GM19452 (cell line): ENCODE measurements around the gene IL1RAPL2.
"Not testable (repeated sequence)": the region's sequence is repeated elsewhere in the genome, so short reads cannot be mapped to it uniquely, and the experiment has no call there.

Source experiments
- ATAC-seq: cut with Tn5 transposase; IDR thresholded peaks from one replicate; pipeline ENCODE4 v1.9.1; 2021; ENCODE audit not compliant: unreplicated experiment

IL1RAPL2 gene

GRCh38 chrX:104670051-104670450 is 104.1 kb downstream of the IL1RAPL2 start:
- no peak for ATAC-seq

- not testable (repeated sequence) for ATAC-seq
Observed at GRCh38 chrX:104677517-104677916, 111.5 kb downstream of the IL1RAPL2 start.

- no peak for ATAC-seq
Observed at GRCh38 chrX:104679175-104679574, 113.2 kb downstream of the IL1RAPL2 start.

- ATAC-seq = no peak
Observed at GRCh38 chrX:104681214-104681613, 115.2 kb downstream of the IL1RAPL2 start.

- no peak for ATAC-seq
Observed at GRCh38 chrX:104684077-104684476, 118.1 kb downstream of the IL1RAPL2 start.

- no peak for ATAC-seq
Observed at GRCh38 chrX:104695593-104695992, 129.6 kb downstream of the IL1RAPL2 start.

GRCh38 chrX:104696667-104697066 is 130.7 kb downstream of the IL1RAPL2 start:
- ATAC-seq = no peak

- no peak for ATAC-seq
Observed at GRCh38 chrX:104697294-104697693, 131.3 kb downstream of the IL1RAPL2 start.

GRCh38 chrX:104707042-104707441 is 141.0 kb downstream of the IL1RAPL2 start:
- no peak for ATAC-seq

DNA sequence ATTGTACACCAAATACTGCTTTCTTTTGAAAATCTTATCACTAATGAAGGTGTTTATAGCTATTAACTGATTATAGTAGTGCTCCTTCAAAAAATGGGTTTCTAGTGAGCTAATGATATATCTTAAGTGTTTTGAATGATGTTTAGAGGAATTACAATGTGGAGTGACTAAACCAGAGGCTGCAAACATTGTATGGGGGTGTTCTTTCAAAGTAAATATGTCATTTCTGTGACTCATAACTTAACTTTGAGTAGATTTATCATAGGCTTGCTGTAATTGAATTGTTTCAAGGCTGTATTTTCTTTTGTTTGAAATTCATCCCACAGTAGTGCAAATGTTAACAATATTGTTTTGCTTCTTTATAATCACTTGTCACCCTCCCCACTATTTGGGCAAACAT is 141.6 kb downstream of the IL1RAPL2 start:
- no peak for ATAC-seq

- ATAC-seq = no peak
Observed at GRCh38 chrX:104712515-104712914, 146.5 kb downstream of the IL1RAPL2 start.

- ATAC-seq = no peak
Observed at GRCh38 chrX:104721854-104722253, 155.9 kb downstream of the IL1RAPL2 start.

DNA sequence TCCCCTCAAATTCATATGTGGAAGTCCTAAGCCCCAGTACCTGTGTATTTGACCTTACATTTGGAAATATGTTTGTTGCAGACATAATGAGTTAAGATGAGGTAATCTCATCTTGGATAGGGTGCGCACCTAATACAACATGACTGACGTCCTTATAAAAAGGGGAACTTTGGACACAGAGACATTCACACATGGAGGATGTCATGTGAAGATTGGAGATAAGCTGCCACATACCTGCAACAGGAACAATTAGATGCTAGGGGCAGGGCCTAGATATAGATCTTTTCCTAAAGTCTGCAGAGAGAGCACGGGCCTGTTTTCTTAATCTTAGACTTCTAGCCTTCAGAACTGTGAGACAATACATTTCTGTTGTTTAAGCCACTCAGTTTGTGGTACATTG is 162.5 kb downstream of the IL1RAPL2 start:
- no peak for ATAC-seq

- ATAC-seq = no peak
Observed at GRCh38 chrX:104742355-104742754, 176.4 kb downstream of the IL1RAPL2 start.

DNA sequence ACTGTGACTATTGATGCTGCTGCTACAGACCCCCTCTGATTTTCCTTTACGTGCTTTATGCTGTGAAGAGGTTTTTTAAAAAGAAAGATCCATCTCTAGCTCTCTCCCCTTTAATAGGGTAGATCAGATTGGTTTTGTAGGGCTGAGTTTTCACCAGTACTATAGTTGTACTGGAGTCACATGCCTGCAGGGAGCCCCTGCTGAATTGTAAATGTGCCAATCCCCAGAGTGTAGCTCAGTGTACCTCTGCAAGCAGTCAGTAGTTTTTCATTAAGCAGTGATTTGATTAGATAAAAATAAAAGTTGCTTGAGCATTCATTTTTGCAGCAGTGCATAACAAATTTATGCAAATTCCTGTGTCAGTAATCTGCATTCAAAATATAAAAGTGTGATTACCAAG is 179.2 kb downstream of the IL1RAPL2 start:
- ATAC-seq = no peak

DNA sequence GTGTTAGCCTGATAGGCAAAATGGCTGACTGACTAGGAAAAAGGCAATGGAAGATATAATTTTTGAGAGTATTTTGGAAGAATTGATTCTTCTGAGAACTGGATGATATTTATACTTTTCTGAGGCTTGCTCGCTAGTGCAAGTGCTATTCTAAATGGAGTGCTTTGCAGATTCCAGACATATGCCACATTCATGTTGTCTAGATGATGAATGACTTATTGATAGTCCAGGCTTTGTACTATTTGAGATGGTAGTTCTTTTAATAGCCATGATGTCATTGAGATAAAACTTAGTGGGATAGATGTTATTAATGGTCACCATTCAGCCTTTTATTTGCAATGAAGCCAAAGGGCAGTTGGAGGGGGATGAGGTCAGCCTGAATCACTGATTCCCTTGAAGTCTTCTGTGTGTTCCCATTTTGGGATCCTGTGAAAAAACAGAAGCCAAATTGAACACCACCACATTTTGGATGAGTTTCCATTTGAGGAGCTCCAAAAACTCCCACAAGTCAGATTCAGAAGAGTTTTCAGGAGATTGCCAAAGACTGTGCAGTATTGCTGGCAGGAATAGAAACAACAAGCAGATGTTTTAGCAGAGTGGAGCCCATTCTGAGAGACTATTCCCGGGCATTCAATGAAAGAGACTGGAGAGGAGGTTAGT is 184.1 kb downstream of the IL1RAPL2 start:
- no peak for ATAC-seq

DNA sequence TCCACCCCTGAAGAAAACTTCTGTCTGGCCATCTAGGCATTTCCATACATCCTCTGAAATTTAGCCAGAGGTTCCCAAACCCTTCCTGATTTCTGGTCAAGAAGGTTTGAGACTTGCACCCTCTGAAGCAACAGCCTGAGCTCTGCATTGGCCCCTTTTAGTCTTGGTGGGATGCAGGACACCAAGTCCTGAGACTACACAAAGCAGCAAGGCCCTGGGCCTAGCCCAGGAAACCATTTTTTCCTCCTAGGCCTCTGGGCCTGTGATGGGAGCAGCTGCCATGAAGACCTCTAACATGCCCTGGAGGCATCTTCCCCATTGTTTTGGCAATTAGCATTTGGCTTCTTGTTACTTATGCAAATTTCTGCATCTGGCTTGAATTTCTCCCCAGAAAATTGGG is 196.6 kb downstream of the IL1RAPL2 start:
- ATAC-seq = no peak

GRCh38 chrX:104789784-104790183 is 223.8 kb downstream of the IL1RAPL2 start:
- ATAC-seq = no peak

DNA sequence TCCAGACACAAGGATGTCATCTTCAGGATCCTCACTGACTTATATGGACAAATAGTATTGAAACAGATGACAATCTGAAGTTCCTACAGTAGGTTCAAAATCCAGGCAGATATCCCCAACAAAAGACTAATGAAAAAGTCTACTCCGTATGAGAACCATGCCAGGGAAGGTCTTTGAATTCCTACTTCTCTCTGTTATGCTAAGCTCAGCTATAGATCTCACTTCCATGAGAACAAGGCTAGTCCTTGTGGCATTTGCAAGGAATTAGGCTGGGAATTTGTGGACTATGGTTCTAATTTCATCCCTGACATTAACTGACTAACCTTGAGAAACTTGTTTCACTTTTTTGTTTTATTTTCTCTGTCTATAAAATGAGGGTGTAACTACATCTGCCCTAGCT is 229.8 kb downstream of the IL1RAPL2 start:
- no peak for ATAC-seq

DNA sequence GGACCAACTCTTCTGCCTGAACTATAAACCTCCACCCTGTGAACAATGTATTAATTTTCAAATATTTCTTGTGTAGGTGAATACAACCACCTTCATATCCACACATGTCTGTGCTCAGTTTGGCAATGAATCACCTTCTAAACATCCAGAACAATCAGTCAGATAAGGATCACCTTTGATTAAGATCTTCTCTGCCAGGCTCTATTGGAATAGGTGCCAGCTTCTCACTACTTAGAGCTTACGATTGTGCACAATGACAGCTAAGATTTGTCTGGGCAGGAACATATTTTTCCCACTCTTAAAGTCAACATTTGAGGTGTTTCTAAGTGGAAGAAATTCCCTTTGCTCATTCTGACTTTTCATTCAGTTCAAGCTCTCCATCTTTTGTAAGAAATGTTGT is 237.2 kb downstream of the IL1RAPL2 start:
- no peak for ATAC-seq

DNA sequence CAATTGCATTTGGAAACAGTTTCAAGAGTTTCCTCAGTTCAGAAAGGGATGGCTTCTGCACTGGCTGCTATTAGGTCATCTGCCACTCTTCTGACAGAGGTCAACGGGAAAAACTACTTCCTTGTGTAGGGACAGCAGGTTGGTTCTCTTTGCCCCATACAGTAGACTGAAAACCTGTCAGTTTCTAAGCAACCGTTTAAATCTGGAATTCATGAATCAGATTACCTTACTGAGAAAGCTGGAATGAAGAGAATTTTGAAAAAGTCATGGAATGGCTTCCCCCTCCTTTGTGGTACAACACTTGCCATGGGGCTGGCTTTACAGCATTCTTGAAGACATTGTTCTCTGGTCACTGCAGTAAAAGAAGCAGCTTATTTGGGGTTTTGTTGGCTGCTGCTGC is 240.3 kb downstream of the IL1RAPL2 start:
- no peak for ATAC-seq

DNA sequence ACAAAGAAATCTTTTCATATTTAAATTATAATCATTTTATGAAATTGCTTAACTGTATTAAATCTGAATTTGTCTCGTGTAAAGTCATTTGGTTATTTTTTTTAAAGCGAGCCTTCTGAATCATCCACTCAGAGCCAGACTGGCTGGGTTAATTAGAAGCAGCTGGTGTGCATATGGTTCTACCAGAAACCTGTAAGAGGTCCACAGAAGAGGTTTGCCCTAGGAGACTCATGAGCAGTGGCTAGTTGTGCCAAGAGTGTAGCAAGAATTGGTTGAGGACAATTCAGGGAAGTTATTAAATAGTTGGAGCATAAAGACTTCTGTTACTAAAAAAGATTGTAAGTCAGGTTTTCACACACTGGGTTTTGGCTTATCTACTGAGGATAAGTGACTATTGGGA is 267.4 kb downstream of the IL1RAPL2 start:
- ATAC-seq = no peak

- ATAC-seq = no peak
Observed at GRCh38 chrX:104842646-104843045, 276.6 kb downstream of the IL1RAPL2 start.
